HG02852 (cell line): Measurements from ENCODE around the gene DOCK2.

Experiments used
- ATAC-seq: cut with Tn5 transposase; IDR thresholded peaks from one replicate; pipeline ENCODE4 v1.9.1; 2021; ENCODE audit warnings: mild to moderate bottlenecking, moderate library complexity; ENCODE audit not compliant: unreplicated experiment

The DOCK2 gene

DNA sequence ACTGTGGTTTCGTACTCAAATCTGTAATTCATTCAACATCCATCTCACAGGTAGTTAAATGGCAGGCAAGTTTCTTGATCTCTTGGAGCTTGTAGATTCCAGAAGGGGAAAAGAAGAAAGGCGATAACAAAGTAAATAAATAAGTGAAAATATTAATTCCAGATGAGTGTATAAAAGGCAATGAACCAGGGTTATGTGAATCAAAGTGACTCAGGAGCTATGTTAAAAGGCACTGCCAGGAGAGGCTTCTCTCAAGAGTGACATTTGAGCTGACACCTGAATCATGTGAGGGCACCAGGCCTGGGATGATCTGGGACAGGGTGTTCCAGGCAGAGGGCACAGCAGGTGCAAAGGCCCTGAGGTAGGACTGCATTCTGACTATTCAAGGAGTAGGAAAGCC, 45.0 kb downstream of the DOCK2 start:
- no peak for ATAC-seq

DNA sequence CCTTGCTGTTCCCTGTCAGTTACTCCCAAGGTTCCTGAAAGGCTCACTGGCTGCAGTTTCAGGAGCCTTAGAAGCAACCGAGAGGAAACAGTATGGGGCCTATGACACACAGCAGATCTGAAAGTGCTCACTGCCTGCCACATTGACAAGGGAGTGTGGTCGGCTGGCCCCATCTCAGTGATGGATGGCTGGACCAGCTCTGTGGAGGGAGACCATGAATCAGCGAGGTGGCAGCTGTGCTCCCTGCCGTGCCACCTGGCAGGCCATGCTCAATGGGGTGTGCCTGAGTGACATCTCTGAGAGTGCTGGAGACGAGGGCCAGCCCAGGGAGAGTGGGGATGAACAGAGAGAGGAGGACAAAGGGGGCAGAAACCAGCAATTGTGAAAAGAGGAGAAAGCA, 49.1 kb downstream of the DOCK2 start:
- ATAC-seq: peak; percentile 87

DNA sequence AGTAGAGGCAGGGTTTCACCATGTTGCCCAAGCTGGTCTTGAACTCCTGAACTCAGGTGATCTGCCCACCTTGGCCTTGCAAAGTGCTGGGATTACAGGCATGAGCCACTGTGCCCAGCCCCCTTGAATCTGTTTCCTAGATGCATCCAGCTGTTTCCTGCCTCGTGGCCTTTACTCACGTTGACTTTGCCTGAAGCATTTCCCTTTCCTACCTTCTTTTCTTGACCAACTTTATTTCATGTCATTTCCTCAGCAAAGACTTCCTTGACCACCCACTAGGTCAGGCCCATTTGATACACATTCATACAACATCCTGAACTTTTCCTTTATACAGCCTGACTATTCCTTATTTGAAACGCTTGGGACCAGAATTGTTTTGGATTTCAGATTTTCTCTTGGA, 51.0 kb downstream of the DOCK2 start:
- ATAC-seq: no peak

DNA sequence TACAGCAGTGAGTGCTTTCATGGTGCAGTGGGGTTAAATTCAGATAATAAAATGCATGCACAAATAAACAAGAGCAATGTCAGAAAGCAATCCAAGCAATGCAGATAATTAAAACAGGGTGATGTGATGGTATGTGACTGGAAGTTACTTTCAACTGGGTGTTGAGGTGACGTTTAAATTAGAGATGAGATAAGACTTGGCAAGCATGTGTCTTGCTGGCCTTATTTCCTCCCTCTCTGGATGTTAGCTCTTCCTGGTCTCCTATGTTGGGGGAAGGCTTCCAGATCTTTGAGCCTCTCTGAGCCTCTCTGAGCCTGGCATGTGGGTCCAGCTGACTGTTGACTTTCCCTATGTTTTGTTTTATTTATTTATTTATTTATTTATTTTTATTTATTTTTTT, 54.4 kb downstream of the DOCK2 start:
- no peak for ATAC-seq

DNA sequence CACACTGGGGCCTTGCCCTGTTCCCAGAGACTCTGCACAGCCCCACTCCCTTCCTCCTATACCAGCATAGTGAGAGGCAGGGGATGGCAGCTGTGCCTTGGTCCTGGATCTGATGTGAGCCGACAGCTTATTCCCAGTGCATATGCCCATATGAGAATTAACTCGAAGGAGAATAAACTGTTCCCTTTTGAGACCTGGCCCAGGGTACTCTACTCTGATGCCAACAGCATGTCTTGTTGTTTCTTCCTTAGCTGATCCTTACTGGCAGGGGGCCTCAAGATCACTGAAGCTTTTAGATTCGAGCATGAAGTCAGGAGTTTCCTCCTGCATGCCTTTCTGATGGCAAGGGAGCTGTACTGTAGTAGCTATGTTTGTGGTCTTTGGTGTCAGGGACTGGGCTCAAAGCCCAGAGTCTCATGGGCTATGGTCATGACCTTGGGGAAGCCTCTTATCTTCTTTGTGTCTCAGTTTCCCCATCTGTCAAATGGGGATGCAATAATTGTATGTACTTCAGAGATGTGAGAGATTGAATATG, 57.1 kb downstream of the DOCK2 start:
- ATAC-seq: no peak

DNA sequence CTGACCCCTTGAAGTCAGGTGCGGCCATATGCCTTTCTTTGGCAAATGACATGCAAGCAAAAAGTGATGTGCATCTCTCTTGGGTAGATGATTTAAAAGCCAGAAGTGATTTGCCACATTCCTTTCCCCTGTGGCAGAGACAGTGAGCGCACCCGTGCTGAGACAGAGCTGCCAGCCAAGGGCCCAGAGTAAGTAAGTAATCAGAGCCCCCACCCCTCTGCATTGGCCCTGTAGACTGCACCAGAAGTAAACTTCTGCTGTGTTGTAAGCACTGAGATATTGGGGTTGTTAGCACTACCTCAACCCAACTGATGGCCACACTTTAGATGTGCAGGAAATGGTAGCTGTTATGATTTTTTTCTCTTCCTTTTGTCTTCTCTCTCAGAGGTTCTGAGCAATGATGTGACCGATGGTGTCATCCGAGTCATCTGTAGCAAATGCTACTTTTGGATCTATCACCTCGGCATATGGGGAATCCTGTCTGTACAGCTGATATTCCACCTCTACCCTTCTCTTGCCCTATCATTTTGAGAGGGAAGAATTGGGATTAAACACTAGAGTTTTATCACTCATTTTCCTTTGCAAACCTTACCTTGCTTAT, 58.0 kb downstream of the DOCK2 start:
- no peak for ATAC-seq

DNA sequence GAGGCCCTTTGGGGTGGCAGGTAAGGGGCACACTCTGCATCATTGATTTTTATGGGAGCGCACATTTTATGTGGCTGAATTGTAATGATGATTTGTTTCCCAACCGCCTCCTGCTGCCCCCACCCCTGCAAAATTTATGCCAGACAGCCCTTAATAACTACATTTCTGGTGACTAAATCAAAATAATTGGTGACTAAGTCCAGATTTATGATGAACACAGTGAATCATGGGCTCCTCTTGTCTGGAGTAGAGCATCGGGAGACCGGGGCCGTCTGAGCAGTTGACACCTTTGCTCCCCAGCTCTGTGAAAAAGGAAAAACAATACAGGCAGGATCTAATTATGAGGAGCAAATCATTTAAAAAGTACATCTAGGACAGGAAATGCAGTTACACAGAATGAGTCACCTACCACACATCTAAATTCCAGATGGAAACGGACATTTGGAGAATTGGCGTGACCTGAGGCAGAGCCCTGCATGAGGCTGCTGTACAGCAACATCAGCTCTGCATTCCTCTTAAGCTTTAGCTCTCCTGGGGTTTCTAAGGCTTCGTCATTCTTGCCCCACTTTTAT, 58.9 kb downstream of the DOCK2 start:
- ATAC-seq: no peak

DNA sequence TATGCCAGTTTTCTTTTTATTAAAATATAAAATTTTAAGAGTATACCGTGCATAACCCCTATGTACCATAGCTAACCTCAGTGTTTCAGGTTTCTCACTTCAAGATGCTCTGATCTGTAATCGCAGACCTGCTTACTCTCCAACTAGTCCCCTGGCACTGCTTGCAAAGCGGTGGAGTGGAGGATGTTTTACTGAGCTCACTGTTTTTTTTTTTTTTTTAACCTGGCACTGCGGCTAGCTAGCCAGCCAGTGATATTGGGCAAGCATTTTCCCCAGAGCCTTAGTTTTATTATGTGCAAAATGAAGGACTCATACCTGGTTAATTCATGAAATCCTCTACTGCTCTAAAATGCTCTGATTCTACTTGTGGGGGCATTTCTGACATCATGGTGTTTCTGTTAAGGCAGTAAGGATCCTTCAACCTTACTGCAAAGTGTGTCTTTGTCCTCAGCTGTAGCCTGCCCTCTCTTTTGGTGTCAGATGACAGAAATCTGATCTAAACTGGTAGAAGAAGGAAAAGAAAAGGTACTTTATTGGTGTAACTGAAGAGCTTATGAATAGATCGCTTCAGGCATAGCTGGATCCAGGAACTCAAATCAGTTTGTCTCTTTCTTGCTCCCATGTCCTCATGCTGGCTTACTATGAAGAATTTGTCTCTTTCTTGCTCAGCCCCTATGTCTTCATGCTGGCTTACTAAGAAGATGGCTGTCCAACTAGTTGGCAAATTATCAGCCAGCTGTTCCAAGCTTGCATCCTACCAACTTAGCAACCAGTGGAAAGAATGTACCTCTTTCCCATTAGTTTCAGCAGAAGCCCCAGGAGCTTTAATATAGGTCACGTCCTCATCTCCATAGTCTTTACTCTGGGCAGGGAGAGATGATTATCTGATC, 59.8 kb downstream of the DOCK2 start:
- ATAC-seq: no peak

DNA sequence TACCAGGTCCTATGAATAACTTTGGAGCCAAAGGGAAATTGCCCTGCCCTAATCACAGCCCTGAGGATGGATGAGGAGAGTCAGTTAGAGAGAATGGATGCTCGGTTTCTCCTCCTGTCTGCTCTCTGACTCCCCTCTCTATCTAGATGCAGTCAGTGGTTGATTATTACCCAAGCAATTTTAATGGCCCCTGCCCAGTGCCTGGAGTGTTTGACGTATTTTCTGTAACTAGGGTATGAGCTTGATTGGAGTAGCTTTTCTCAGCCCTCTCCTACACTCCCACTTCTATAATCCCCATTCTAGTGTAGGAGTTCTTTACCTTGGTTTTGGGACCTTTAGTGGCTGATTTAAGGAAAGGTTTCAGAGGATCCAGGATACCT, 60.4 kb downstream of the DOCK2 start:
- no peak for ATAC-seq

DNA sequence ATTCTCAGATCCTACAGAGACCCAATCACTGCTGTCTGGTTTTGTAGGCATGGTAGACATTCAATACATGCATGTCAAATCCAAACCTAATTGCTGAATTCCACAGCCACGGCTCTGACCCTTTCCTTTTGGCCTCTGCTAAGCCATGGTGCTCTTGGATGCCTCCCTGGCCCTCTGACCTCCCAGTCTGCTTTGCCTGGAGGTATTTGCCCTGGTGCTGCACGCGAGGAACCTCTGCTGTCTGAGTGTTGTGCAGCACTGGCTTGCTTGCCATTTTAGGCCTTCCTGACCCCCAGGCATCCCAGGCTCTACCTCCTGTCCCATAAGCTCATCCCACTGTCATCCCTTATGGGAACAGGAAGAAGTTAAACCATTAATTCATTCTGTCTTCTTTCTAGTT, 60.9 kb downstream of the DOCK2 start:
- ATAC-seq: no peak

DNA sequence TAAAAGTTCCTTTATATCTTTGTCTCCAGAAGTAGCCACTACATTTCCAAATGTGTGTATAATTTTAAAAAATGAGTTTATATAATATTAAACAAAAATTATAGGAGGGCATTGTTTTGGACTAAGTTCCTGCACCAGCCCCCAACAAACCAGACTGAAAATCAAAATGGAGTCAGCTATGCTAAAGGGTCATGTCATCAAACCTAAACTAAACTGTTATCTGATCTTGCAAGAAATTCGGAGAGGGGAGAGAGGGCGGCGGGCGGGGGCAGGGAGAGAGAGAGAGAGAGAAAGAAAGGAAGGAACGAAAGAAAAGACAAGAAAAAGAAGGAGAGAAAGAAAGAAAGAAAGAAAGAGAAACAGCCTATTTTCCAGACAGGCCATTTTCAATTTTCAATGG, 63.5 kb downstream of the DOCK2 start:
- no peak for ATAC-seq

DNA sequence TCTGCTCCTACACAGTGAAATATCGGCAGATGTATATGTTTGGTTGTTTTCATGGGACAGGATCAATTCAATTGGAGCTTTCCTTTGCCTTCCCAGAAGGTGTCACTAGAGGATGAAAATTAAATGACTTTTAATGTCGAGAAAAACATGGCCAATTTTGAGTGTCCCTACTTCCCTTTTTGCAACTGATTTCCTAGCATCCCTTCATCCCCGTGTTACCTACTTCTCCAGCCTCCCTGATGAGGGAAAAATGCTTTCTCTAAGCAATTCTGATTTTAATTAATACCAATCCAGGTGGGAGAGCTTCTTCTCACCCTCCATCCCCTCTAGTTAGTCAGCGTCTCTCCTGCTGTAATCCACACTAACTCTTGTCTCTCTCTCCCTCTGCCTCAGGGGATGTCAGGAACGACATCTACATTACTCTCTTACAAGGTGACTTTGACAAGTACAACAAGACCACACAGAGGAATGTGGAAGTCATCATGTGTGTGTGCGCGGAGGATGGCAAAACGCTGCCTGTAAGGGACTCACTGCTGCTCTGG, 64.9 kb downstream of the DOCK2 start:
- no peak for ATAC-seq

DNA sequence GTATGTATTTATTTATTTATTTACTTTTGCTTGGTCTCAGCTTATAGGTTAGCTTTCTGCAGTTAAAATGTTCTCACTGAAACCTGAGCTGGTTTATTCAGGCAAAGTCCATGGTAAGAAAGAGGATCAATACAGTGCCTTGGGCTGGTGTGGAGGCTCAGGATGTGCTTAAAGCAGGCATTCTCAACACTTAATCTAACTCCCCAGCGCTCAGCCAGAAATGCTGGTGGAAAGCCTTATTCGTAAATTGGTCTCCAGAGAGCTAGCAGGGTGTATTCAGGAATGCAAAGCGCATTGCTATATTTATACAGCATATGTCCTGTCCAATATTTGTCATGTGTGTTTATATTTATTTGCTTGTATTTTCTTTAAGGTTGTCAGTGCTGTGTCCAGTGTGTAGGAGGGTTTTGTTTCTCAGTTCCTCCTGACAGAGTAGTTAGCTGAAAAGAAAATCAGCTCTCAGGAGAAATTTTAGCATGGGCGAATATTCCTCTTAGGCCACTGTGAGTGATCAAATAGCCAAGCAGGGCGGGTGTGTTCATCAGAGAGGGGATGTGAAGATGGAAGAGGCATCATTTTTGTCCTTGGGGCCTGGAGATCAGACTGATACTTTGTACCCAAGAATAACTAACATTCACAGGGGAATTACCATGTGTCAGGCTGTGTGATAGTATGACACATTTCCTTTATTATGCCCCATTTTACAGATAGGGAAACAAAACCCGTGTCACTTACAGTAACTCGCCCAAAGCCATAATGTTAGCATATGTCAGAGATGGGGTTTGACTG, 65.8 kb downstream of the DOCK2 start:
- peak; percentile 75 for ATAC-seq

DNA sequence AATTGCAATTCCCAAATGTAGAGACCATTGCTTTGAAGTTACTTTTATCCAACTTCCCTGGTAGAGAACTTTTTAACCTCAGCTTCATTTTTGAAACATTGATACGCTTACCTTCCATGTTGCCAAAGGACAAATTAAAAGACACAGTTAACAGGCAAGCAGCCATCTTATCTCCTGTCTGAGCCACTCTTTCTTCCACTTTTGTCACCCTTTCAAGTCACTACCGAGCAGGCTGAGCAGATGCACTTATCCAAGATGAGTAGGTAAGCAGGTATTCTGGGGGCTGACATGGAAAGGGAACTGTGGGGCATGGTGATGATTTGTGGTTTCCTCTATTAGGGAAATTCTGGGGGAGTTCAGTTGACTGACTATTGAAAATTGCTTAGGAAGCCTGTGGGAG, 66.7 kb downstream of the DOCK2 start:
- no peak for ATAC-seq

DNA sequence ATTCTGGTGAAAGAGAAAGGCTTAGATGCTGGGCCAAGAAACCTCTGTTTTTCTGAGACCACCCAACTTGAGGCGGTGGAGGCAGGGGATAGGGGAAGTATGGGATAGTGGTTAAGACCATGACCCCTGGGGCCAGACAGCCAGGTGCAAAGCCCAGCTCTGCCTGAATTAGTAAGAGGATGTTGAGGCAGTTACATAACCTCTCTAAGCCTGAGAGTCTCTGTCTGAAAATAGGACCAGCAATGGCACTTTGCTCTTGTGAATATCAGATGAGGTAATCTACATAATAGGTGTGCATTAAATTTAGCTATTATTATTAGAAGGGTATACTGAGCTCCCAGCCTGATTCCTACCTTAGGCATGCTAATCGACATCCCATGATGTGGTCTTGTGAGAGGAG, 68.2 kb downstream of the DOCK2 start:
- no peak for ATAC-seq

DNA sequence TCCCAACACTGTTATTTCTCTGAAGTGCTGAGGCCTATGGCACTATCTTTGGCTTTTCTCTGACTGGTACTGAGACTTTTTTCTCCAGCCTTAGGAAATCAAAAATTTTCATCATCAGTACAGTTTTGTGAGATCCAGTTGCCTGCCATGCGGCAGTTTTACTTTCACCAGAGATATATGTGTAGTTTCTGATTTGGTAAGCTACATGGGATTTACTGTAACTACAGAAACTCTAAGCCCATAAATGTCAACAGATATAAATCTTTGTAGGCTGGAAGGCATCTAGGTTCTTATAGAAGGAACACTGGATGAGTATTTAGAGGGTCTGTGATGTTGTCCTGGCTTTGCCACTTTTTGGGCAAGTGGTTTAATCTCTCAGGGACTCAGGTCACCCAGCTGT, 69.0 kb downstream of the DOCK2 start:
- ATAC-seq: no peak

DNA sequence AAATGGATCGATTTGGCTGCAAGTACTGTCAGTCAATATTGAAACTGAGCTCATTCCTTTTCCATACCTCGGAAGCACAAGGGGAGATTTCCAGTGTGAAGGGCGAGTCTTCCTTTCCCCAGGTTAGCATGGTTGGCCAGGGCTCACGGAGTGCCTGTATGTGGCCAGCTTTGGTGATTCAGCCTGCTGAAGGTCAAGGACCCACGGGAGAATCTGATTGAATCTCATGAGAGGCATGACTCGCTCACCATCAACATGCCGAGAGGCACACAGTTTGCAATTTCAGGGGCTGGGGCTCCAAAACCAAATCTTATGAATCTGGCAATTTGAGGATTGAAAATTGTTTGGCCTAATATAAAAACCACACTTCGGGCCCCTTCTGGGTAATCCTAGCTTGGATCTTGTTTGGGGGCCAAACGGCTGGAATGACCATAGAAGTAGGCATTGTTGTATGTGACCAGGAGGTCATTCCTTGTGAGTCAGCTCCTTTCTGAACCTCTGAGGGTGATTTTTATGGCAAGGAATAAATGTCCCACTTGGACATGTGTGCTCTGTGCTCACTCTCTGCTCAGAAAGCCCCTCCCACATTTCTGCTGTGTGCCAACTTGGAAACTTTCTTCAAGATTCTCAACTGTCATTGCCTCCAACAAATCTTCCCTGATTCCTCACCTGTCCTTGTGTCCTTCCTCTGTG, 69.8 kb downstream of the DOCK2 start:
- ATAC-seq: no peak

DNA sequence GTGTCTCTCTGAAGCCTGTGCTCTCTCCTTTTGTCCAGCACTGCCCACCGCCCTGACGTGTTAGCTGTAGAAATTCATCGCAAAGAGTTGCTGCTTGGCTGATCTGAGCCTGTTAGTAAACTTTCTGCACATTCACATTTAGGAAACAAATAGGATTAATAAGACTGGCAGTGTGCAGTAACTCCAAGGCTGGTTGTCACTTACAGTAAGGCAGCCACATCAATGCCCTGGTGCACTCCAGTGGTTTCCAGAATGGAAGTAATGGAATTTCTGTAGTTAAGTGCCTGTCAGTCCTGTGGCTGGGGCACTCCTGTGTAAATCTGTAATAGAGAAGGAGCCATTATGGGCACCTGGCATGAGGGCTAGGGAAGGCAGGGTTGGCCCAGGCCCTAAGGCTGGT, 70.6 kb downstream of the DOCK2 start:
- ATAC-seq: no peak

DNA sequence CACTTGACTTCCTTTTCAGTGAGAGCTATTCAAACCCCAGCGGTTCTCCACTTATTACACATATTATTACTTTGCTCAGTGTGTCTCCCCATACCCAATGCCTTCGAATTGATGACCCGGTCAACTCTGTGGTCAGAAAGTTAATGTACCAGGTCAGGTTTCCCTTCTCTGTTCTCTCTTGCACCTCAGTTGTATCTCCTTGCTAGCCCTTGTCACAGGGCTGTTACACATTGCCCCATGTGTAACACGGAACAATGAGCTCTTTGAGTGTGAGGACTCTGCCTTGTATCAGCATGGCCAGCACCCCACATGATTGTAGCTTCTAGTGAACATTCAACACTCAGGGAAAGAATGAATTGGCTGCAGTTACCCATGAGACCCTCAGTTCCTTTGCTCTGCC, 73.6 kb downstream of the DOCK2 start:
- ATAC-seq: no peak

DNA sequence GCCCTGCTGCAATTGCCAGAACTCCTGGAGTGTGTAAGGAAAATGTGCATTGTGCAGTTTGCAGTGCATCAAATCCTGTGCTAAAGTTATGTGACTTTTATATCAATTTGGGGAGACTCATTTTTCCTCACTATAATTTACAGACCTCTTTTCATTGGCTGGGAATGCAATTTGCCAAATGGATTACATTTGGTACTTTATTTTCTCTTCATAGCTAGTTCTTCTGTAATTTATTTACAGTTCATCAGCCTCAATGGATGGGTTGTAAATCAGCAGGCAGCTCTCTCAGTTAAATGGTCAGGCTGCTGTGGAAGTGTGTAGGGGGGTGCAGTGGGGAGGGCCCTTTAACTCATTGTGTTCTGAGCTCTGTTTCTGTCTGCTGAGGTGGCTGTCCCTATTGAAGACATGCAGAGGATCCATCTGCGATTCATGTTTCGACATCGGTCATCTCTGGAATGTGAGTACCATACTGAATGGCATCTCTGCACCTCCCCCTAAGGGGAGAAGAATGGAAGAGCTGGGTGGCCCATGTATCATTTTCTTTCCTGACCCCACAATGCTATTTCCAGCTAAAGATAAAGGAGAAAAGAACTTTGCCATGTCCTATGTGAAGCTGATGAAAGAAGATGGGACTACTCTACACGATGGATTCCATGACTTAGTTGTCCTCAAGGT, 74.6 kb downstream of the DOCK2 start:
- no peak for ATAC-seq
